Vagina (tissue), 2 donors: ENCODE data around the gene PTPRN2. TPM values are rescaled to one million over a fixed set of nuclear protein-coding genes. Genes with fewer than 3 reads are reported as not detected.

Source experiments
- DNase-seq, 2 donors: peaks; one replicate each; pipeline ENCODE4 v3.0.0-alpha.2; 2017; ENCODE audit errors: extremely low spot score in 2 of 2
- H3K27ac ChIP-seq: fragments of 200-600 bp; sonication (generic); one replicate; pipeline ENCODE4 v1.5.1; 2019
- H3K27me3 ChIP-seq: fragments of 200-600 bp; sonication (generic); one replicate; pipeline ENCODE4 v1.5.1; 2019
- H3K36me3 ChIP-seq, 2 donors: fragments of 200-600 bp; sonication (generic); one replicate each; pipeline ENCODE4 v1.5.1; 2017 to 2019
- H3K4me1 ChIP-seq: fragments of 200-600 bp; sonication (generic); one replicate; pipeline ENCODE4 v1.5.1; 2019
- H3K4me3 ChIP-seq, 2 donors: fragments of 200-600 bp; sonication (generic); 1 replicate in 1 of 2; 2 replicates in 1 of 2; pipeline ENCODE4 v1.5.1; 2016 to 2019
- H3K9me3 ChIP-seq: fragments of 200-600 bp; sonication (generic); one replicate; pipeline ENCODE4 v1.5.1; 2019
- CTCF ChIP-seq, 3 experiments: fragments of 450-650 bp in 2 of 3; fragments of 200-600 bp in 1 of 3; sonication (generic) in 1 of 3; IDR thresholded peaks; one replicate each; pipeline ENCODE4 v1.5.1; 2017 to 2019; ENCODE audit warnings: antibody characterized with exemption in 3 of 3, mild to moderate bottlenecking in 2 of 3, moderate library complexity in 2 of 3
- POLR2A ChIP-seq, 2 donors: fragments of 450-650 bp; IDR thresholded peaks; one replicate each; pipeline ENCODE4 v1.6.1; 2017; ENCODE audit warnings: antibody characterized with exemption in 2 of 2, mild to moderate bottlenecking in 2 of 2, moderate library complexity in 2 of 2
- POLR2AphosphoS5 ChIP-seq, 2 donors: sonication (generic); formaldehyde crosslinking; IDR thresholded peaks; one replicate each; pipeline ENCODE4 v1.9.0; 2017; ENCODE audit warnings: antibody characterized with exemption in 2 of 2, mild to moderate bottlenecking in 2 of 2, low read depth in 1 of 2; ENCODE audit not compliant: insufficient read depth in 1 of 2
- intact Hi-C: fragments of 100-400 bp; cut with DNase I; formaldehyde crosslinking; loops from one replicate; pipeline ENCODE4 v1.15.1; 2023
- total RNA-seq: library from RNA; depleted of rRNA; stranded (reverse); fragments of >200 nt; gene quantifications from one replicate; pipeline ENCODE4 v1.2.3, GENCODE V29; 2016

The PTPRN2 gene
- total RNA-seq, 1 donor from 2014 or later: 7.4 TPM

DNA sequence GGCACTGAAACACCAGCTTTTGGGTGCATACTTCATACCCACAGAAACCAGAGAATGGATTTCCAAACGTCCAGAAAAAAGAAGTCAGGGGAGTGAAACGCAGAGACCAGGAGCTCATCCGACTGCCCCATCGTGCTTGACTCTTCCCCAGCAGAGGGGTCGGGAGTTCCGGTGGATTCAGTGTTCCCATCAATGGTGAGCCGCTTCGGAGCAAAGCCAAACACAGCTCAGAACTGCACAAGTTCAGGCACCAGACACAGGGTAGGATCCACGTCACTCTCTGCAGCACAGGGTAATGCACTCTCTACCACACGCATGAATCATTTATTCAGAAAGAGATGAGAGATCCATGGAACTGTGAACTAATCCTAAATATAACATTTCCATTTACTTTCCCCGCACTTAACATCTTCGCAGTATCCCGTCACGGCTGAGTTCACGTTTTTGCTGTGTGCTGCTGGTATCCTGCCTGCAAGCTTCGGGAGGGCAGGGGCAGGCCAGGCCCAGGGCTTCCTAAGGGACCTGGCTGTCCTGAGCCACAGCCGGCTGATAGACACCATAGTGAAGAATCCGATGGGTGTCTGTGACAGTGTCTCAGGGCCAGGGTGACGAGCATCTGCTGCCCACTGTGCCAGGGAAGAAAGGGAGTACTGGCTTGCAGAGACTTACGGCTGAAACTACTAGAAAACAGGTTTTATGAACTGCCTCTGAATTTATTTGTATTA, 545.3 kb downstream of the PTPRN2 start:
- Histone ChIP-seq H3K9me3 (no peaks in the 10 kb centered on the region), H3K4me3 (no peak overlapping the region), H3K4me1 (no peaks in the 10 kb centered on the region), H3K27ac (no peak overlapping the region), H3K27me3 (no peaks in the 10 kb centered on the region), H3K36me3 (no peaks in the 10 kb centered on the region)
- intact Hi-C loops: no loop called here
- no peak for DNase-seq
- no peak for TF ChIP-seq POLR2A (IDR thresholded peaks at IDR 0.05)
- TF ChIP-seq CTCF (IDR thresholded peaks at IDR 0.05): no peak
- TF ChIP-seq POLR2AphosphoS5 (IDR thresholded peaks at IDR 0.05; ENCODE audit: insufficient read depth in 1 of 2, low read depth in 1 of 2): no peak

- Histone ChIP-seq H3K27ac (no peak overlapping the region), H3K9me3 (no peaks in the 10 kb centered on the region), H3K36me3 (no peaks in the 10 kb centered on the region), H3K4me3 (no peak overlapping the region), H3K4me1 (no peaks in the 10 kb centered on the region), H3K27me3 (no peaks in the 10 kb centered on the region)
- no peak for DNase-seq
- intact Hi-C loops: no loop called here
- no peak for TF ChIP-seq POLR2AphosphoS5 (IDR thresholded peaks at IDR 0.05; ENCODE audit: insufficient read depth in 1 of 2, low read depth in 1 of 2)
These were observed 547.4 kb downstream of the PTPRN2 start for GRCh38 chr7:158040199-158040598.

DNA sequence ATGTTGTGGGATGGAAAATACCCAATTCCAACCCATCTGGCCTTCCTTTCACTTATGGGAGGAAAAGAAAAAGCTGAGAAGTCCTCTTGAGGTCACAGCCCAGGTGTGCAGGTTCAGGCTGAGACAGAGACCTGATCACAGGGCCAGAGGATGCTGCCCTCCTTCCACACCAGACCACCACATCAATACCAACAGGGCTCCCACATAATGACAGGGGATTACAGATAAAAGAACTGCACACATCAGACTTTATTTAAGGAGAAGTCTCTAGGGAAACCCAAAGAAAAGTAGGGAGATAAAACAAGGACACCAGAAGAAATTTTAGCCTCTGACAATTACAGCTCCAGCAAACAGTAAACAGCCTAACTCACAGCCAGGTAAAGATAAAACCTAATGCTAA, 548.4 kb downstream of the PTPRN2 start:
- H3K27ac ChIP-seq: no peak overlapping the region
- intact Hi-C loops: no loop called here
- H3K27me3 ChIP-seq: no peaks in the 10 kb centered on the region
- no peaks in the 10 kb centered on the region for H3K9me3 ChIP-seq
- TF ChIP-seq CTCF (IDR thresholded peaks at IDR 0.05): no peak
- TF ChIP-seq POLR2A (IDR thresholded peaks at IDR 0.05): no peak
- TF ChIP-seq POLR2AphosphoS5 (IDR thresholded peaks at IDR 0.05; ENCODE audit: insufficient read depth in 1 of 2, low read depth in 1 of 2): no peak
- no peak for DNase-seq
- no peaks in the 10 kb centered on the region for H3K36me3 ChIP-seq
- H3K4me3 ChIP-seq: no peak overlapping the region
- no peaks in the 10 kb centered on the region for H3K4me1 ChIP-seq

DNA sequence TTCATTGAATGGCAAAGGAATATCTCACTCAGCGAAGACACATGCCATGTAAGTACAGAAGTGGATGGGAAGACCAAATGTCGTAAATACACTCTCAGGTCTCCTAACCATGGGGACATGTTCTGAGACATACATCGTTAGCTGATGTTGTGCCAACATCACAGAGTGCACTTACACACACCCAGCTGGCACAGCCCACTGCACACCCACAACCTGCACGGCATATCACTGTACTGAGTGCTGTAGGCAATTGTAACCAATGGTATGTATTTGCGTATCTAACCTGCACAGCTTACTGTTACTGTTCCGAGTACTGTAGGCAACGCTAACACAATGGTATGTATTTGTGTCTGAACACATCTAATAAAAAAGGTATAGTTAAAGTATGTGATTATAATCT, 550.4 kb downstream of the PTPRN2 start:
- H3K27me3 ChIP-seq: no peaks in the 10 kb centered on the region
- no peaks in the 10 kb centered on the region for H3K9me3 ChIP-seq
- no peaks in the 10 kb centered on the region for H3K4me1 ChIP-seq
- intact Hi-C loops: no loop called here
- H3K27ac ChIP-seq: no peak overlapping the region
- no peak overlapping the region for H3K4me3 ChIP-seq
- DNase-seq: no peak
- TF ChIP-seq POLR2AphosphoS5 (IDR thresholded peaks at IDR 0.05; ENCODE audit: insufficient read depth in 1 of 2, low read depth in 1 of 2) (no peak), CTCF (IDR thresholded peaks at IDR 0.05) (no peak), POLR2A (IDR thresholded peaks at IDR 0.05) (no peak)
- no peaks in the 10 kb centered on the region for H3K36me3 ChIP-seq

GRCh38 chr7:158035343-158035742, 552.3 kb downstream of the PTPRN2 start:
- Histone ChIP-seq H3K4me1 (no peaks in the 10 kb centered on the region), H3K36me3 (no peaks in the 10 kb centered on the region), H3K4me3 (no peak overlapping the region), H3K27me3 (no peaks in the 10 kb centered on the region), H3K9me3 (no peaks in the 10 kb centered on the region), H3K27ac (no peak overlapping the region)
- intact Hi-C loops: no loop called here
- TF ChIP-seq POLR2A (IDR thresholded peaks at IDR 0.05) (no peak), CTCF (IDR thresholded peaks at IDR 0.05) (no peak), POLR2AphosphoS5 (IDR thresholded peaks at IDR 0.05; ENCODE audit: insufficient read depth in 1 of 2, low read depth in 1 of 2) (no peak)
- DNase-seq: no peak
